Measurements from ENCODE around the gene ZNF625.

Gene ZNF625

GRCh38 chr19:12113121-12113520 lies 43.4 kb downstream of the ZNF625 start:
- TF ChIP-seq REST (IDR thresholded peaks at IDR 0.05; ENCODE audit: low read depth) (no peak), EP300 (IDR thresholded peaks at IDR 0.05; ENCODE audit: borderline replicate concordance) (no peak), CREB1 (IDR thresholded peaks at IDR 0.05; ENCODE audit: low read depth) (no peak), YY1 (IDR thresholded peaks at IDR 0.05; ENCODE audit: low read depth) (no peak), EGR1 (IDR thresholded peaks at IDR 0.05) (no peak), MAX (IDR thresholded peaks at IDR 0.05) (no peak), RAD21 (IDR thresholded peaks at IDR 0.05; ENCODE audit: low read depth) (no peak), TAF1 (IDR thresholded peaks at IDR 0.05; ENCODE audit: low read depth) (no peak), TCF12 (IDR thresholded peaks at IDR 0.05; ENCODE audit: low read depth) (no peak), TEAD4 (IDR thresholded peaks at IDR 0.05) (no peak), NFIC (IDR thresholded peaks at IDR 0.05) (no peak), FOXM1 (IDR thresholded peaks at IDR 0.05; ENCODE audit: borderline replicate concordance, low read depth) (no peak), USF1 (IDR thresholded peaks at IDR 0.05) (no peak)

GRCh38 chr19:12112701-12113100 lies 43.8 kb downstream of the ZNF625 start:
- TF ChIP-seq RAD21 (IDR thresholded peaks at IDR 0.05; ENCODE audit: low read depth) = no peak
- TF ChIP-seq NFIC (IDR thresholded peaks at IDR 0.05) = no peak
- TF ChIP-seq YY1 (IDR thresholded peaks at IDR 0.05; ENCODE audit: low read depth) = no peak
- TF ChIP-seq REST (IDR thresholded peaks at IDR 0.05; ENCODE audit: low read depth) = no peak

DNA sequence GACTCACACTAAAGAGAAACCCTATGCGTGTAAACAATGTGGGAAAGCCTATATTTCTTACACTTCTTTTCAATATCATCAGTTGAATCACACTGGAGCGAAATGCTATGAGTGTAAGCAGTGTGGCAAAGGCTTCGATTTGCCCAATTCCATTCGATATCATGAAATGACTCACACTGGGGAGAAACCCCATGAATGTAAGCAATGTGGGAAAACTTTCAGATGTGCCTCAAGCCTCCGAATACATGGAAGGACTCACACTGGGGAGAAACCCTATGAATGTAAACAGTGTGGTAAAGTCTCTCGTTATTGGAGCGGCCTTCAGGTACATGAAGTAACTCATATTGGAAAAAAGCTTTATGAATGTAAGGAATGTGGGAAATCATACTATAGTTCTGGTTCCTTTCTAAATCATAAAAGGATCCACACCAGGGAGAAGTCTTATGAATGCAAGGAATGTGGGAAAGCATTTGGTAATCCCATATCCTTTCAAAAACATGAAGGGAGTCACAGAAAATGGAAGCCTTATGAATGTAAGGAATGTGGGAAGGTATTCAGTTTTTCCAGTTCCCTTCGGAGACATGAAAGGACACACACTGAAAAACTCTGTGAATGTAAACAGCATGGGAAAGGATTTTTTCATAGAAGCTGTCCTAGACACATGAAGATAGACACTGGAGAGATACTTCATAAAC lies 44.4 kb downstream of the ZNF625 start:
- TF ChIP-seq EGR1 (IDR thresholded peaks at IDR 0.05) = no peak
- no peak for TF ChIP-seq EP300 (IDR thresholded peaks at IDR 0.05; ENCODE audit: borderline replicate concordance)
- no peak for TF ChIP-seq CEBPB (IDR thresholded peaks at IDR 0.05)
- no peak for TF ChIP-seq FOXM1 (IDR thresholded peaks at IDR 0.05; ENCODE audit: borderline replicate concordance, low read depth)
- no peak for TF ChIP-seq YY1 (IDR thresholded peaks at IDR 0.05; ENCODE audit: low read depth)
- no peak for TF ChIP-seq TEAD4 (IDR thresholded peaks at IDR 0.05)
- no peak for TF ChIP-seq NFIC (IDR thresholded peaks at IDR 0.05)
- TF ChIP-seq REST (IDR thresholded peaks at IDR 0.05; ENCODE audit: low read depth) = no peak
- no peak for TF ChIP-seq RAD21 (IDR thresholded peaks at IDR 0.05; ENCODE audit: low read depth)
- TF ChIP-seq MAX (IDR thresholded peaks at IDR 0.05) = no peak
- no peak for TF ChIP-seq USF1 (IDR thresholded peaks at IDR 0.05)
- no peak for TF ChIP-seq ZBTB7A (IDR thresholded peaks at IDR 0.05; ENCODE audit: low read depth)
- TF ChIP-seq TCF12 (IDR thresholded peaks at IDR 0.05; ENCODE audit: low read depth) = no peak

DNA sequence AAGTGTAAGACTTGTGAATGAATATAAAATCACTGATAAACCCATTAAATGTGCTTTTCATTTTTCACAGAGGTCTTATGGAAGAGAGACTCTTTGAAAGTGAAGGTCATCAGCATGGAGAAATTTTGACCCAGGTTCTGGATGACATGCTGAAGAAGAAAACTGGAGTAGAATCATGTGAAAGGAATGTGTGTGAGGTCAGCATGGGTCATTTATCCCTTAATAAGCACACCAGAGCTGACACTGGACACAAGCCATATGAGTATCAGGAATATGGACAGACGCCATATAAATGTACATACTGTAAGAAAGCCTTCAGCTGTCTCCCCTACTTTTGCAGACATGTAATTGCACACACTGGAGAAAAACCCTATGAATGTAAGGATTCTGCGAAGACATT lies 45.4 kb downstream of the ZNF625 start:
- TF ChIP-seq FOXM1 (IDR thresholded peaks at IDR 0.05; ENCODE audit: borderline replicate concordance, low read depth) (no peak), ZBTB7A (IDR thresholded peaks at IDR 0.05; ENCODE audit: low read depth) (no peak), MAX (IDR thresholded peaks at IDR 0.05) (no peak), TAF1 (IDR thresholded peaks at IDR 0.05; ENCODE audit: low read depth) (no peak), USF1 (IDR thresholded peaks at IDR 0.05) (no peak), NFIC (IDR thresholded peaks at IDR 0.05) (no peak), EGR1 (IDR thresholded peaks at IDR 0.05) (no peak), TEAD4 (IDR thresholded peaks at IDR 0.05) (no peak), CEBPB (IDR thresholded peaks at IDR 0.05) (no peak), TCF12 (IDR thresholded peaks at IDR 0.05; ENCODE audit: low read depth) (no peak), EP300 (IDR thresholded peaks at IDR 0.05; ENCODE audit: borderline replicate concordance) (no peak), YY1 (IDR thresholded peaks at IDR 0.05; ENCODE audit: low read depth) (no peak), RAD21 (IDR thresholded peaks at IDR 0.05; ENCODE audit: low read depth) (no peak), REST (IDR thresholded peaks at IDR 0.05; ENCODE audit: low read depth) (no peak)

Data from Ishikawa (cell line).